HFFc6 (cell line): ENCODE results near the gene MED27. TPM values are rescaled to one million over a fixed set of nuclear protein-coding genes. Genes with fewer than 3 reads are reported as not detected.

Source experiments
- DNase-seq: peaks from one replicate; pipeline ENCODE4 v3.0.0-alpha.2; 2018
- H3K27ac Mint-ChIP-seq: 2 replicates; pipeline ENCODE4 v1.8.0; 2020; ENCODE audit warnings: mild to moderate bottlenecking, mixed read lengths
- H3K27me3 Mint-ChIP-seq: 2 replicates; pipeline ENCODE4 v1.8.0; 2021; ENCODE audit warnings: mild to moderate bottlenecking, moderate library complexity, mixed read lengths; ENCODE audit not compliant: insufficient read depth
- H3K36me3 Mint-ChIP-seq: 2 replicates; pipeline ENCODE4 v1.8.0; 2021; ENCODE audit warnings: low read depth, mixed read lengths
- H3K4me1 Mint-ChIP-seq: 2 replicates; pipeline ENCODE4 v1.8.0; 2020; ENCODE audit warnings: low read depth, mixed read lengths
- H3K4me3 Mint-ChIP-seq: 2 replicates; pipeline ENCODE4 v1.8.0; 2020; ENCODE audit warnings: mild to moderate bottlenecking, moderate library complexity, mixed read lengths
- H3K9me3 Mint-ChIP-seq: 2 replicates; pipeline ENCODE4 v1.8.0; 2020; ENCODE audit warnings: mild to moderate bottlenecking, mixed read lengths
- CTCF ChIP-seq: fragments of 200-600 bp; sonication (generic); IDR thresholded peaks from 2 replicates; pipeline ENCODE4 v1.5.0; 2021; ENCODE audit warnings: antibody characterized with exemption, mild to moderate bottlenecking
- total RNA-seq, 6 experiments: library from RNA; stranded (reverse); fragmentation: NEBNext Ultra II Directional; extraction: Animal tissue kit (Norgen Biotek cat#: 25700); gene quantifications; 2 replicates in 1 of 6; 3 replicates in 5 of 6; pipeline ENCODE4 v1.2.3, GENCODE V29; 2021

The MED27 gene
- total RNA-seq, 6 experiments from 2014 or later, result 30.2 to 37.7 (median 32.7) TPM

- DNase-seq, result no peak
- Mint-ChIP-seq H3K4me3 (no peak overlapping the region), H3K27ac (no peak overlapping the region), H3K36me3 (no peaks in the 10 kb centered on the region), H3K27me3 (peaks cover 65% of the 10 kb centered on the region), H3K4me1 (no peaks in the 10 kb centered on the region), H3K9me3 (no peaks in the 10 kb centered on the region)
- TF ChIP-seq CTCF, result no peak
Measured at GRCh38 chr9:131824953-131825495, 254.6 kb downstream of the MED27 start.

GRCh38 chr9:131824155-131824594, 255.5 kb downstream of the MED27 start:
- no peak for TF ChIP-seq CTCF
- DNase-seq, result no peak
- H3K36me3 Mint-ChIP-seq, result no peaks in the 10 kb centered on the region
- H3K27ac Mint-ChIP-seq, result no peak overlapping the region
- H3K27me3 Mint-ChIP-seq, result peaks cover 67% of the 10 kb centered on the region
- H3K9me3 Mint-ChIP-seq, result no peaks in the 10 kb centered on the region
- no peaks in the 10 kb centered on the region for H3K4me1 Mint-ChIP-seq
- no peak overlapping the region for H3K4me3 Mint-ChIP-seq

- no peaks in the 10 kb centered on the region for H3K36me3 Mint-ChIP-seq
- TF ChIP-seq CTCF, result no peak
- H3K4me1 Mint-ChIP-seq, result no peaks in the 10 kb centered on the region
- no peaks in the 10 kb centered on the region for H3K9me3 Mint-ChIP-seq
- no peak overlapping the region for H3K4me3 Mint-ChIP-seq
- H3K27me3 Mint-ChIP-seq, result peaks cover 67% of the 10 kb centered on the region
- DNase-seq, result no peak
- H3K27ac Mint-ChIP-seq, result no peak overlapping the region
Measured at GRCh38 chr9:131823701-131824146, 255.9 kb downstream of the MED27 start.

GRCh38 chr9:131818089-131818488, 261.6 kb downstream of the MED27 start:
- no peaks in the 10 kb centered on the region for H3K9me3 Mint-ChIP-seq

GRCh38 chr9:131817627-131818026, 262.0 kb downstream of the MED27 start:
- DNase-seq, result no peak
- TF ChIP-seq CTCF, result no peak
- H3K9me3 Mint-ChIP-seq, result no peaks in the 10 kb centered on the region
- H3K27me3 Mint-ChIP-seq, result peaks cover 49% of the 10 kb centered on the region
- H3K4me1 Mint-ChIP-seq, result peaks cover 6% of the 10 kb centered on the region
- no peak overlapping the region for H3K27ac Mint-ChIP-seq
- H3K36me3 Mint-ChIP-seq, result no peaks in the 10 kb centered on the region
- H3K4me3 Mint-ChIP-seq, result no peak overlapping the region

More at GRCh38 chr9:131818089-131818488, 261.6 kb downstream of the MED27 start:
- Mint-ChIP-seq H3K27me3 (peaks cover 50% of the 10 kb centered on the region), H3K4me1 (peaks cover 3% of the 10 kb centered on the region), H3K4me3 (no peak overlapping the region), H3K27ac (no peak overlapping the region), H3K36me3 (no peaks in the 10 kb centered on the region)
- DNase-seq, result no peak
- no peak for TF ChIP-seq CTCF

GRCh38 chr9:131817073-131817472, 262.6 kb downstream of the MED27 start:
- TF ChIP-seq CTCF, result no peak
- H3K27ac Mint-ChIP-seq, result no peak overlapping the region
- DNase-seq, result no peak

More at GRCh38 chr9:131817073-131817472, 262.6 kb downstream of the MED27 start:
- Mint-ChIP-seq H3K36me3 (no peaks in the 10 kb centered on the region), H3K9me3 (no peaks in the 10 kb centered on the region), H3K4me3 (no peak overlapping the region), H3K27me3 (peaks cover 45% of the 10 kb centered on the region), H3K4me1 (peaks cover 6% of the 10 kb centered on the region)
